Heart left ventricle (tissue), 16 donors: ENCODE data around the gene CD80. TPM values are rescaled to one million over a fixed set of nuclear protein-coding genes. Genes with fewer than 3 reads are reported as not detected.

ENCODE experiments used
- ATAC-seq, 4 donors: fragments of 200-7000 bp; cut with Tn5 transposase; one replicate each; pipeline ENCODE4 v1.9.1; 2020 to 2022; ENCODE audit warnings: moderate library complexity in 4 of 4, mild to moderate bottlenecking in 3 of 4, moderate number of reproducible peaks in 1 of 4
- DNase-seq, 5 donors: peaks; one replicate each; pipeline ENCODE4 v3.0.0-alpha.2; 2020
- H3K27ac ChIP-seq, 12 donors: fragments of 200-600 bp; sonication (generic) in 4 of 12; one replicate each; pipeline versions ENCODE4 v1.5.0 to v1.8.0; 2016 to 2022; ENCODE audit warnings: mild to moderate bottlenecking in 2 of 12
- H3K27me3 ChIP-seq, 9 donors: fragments of 200-600 bp; sonication (generic) in 2 of 9; one replicate each; pipeline versions ENCODE4 v1.5.1 to v1.8.0; 2016 to 2022; ENCODE audit warnings: mild to moderate bottlenecking in 3 of 9
- H3K36me3 ChIP-seq, 9 donors: fragments of 200-600 bp; sonication (generic) in 2 of 9; one replicate each; pipeline versions ENCODE4 v1.5.0 to v1.8.0; 2018 to 2022; ENCODE audit warnings: mild to moderate bottlenecking in 2 of 9
- H3K4me1 ChIP-seq, 12 donors: fragments of 200-600 bp; sonication (generic) in 4 of 12; one replicate each; pipeline versions ENCODE4 v1.5.0 to v1.8.0; 2016 to 2022; ENCODE audit warnings: mild to moderate bottlenecking in 3 of 12
- H3K4me3 ChIP-seq, 12 donors: fragments of 200-600 bp; sonication (generic) in 4 of 12; one replicate each; pipeline versions ENCODE4 v1.5.0 to v1.8.0; 2017 to 2022; ENCODE audit warnings: mild to moderate bottlenecking in 9 of 12, moderate library complexity in 4 of 12
- H3K9me3 ChIP-seq, 12 donors: fragments of 200-600 bp; sonication (generic) in 4 of 12; one replicate each; pipeline versions ENCODE4 v1.5.0 to v1.8.0; 2016 to 2022; ENCODE audit warnings: mild to moderate bottlenecking in 1 of 12
- POLR2A ChIP-seq, 2 donors: fragments of 450-650 bp; IDR thresholded peaks; one replicate each; pipeline ENCODE4 v1.6.1; 2017; ENCODE audit warnings: antibody characterized with exemption in 2 of 2, mild to moderate bottlenecking in 2 of 2, moderate library complexity in 2 of 2
- WGBS, 4 donors: extraction: QIAGEN DNeasy Blood & Tissue Kit in 2 of 4; methylation state at CpG; one replicate each; pipeline versions ENCODE4 v1.1.5 to v1.1.7; 2013 to 2018; 5-methylcytosine and 5-hydroxymethylcytosine counted together
- intact Hi-C, 10 donors: fragments of 100-400 bp; cut with DNase I; formaldehyde crosslinking; loops; one replicate each; pipeline versions ENCODE4 v1.11.1 to v1.14.2; 2022
- polyA plus RNA-seq, 2 donors: library from polyadenylated mRNA; stranded (reverse); fragments of 200-250 nt; gene quantifications; one replicate each; pipeline ENCODE4 v1.2.3, GENCODE V29; 2013
- total RNA-seq, 9 donors: library from RNA; depleted of rRNA in 2 of 9; stranded (reverse); fragments of >200 nt in 2 of 9; fragmentation: NEBNext Ultra II Directional in 3 of 9; extraction: Animal tissue kit (Norgen Biotek cat#: 25700) in 3 of 9; gene quantifications; one replicate each; pipeline versions ENCODE4 v1.1.0 to v1.2.4, GENCODE V29; 2016 to 2023
- TF ChIP-seq, protein P1 (sequence below), 12 donors: fragments of 200-600 bp; sonication (generic) in 4 of 12; IDR thresholded peaks; one replicate each; pipeline versions ENCODE4 v1.5.0 to v1.8.0; 2018 to 2022; ENCODE audit warnings: antibody characterized with exemption in 12 of 12, mild to moderate bottlenecking in 5 of 12
- donor health status: ischemic (EF 13 %, LVEDD 7.1; RV severe dilation, severe dysfunction).
- donor health status: healthy with polysubstance abuse.
- donor health status: DM: no; HTN: yes; CAD: no.
- donor health status: DM: no; HTN: no; CAD: no.
- donor health status: ischemic (EF 25% LVEDD 6.9; RV normal size, moderate dysfunction).
- donor health status: ischemic (EF 25% LVEDD 5.7; RV mildly dilated, moderate dysfunction).
- donor health status: healthy.
- donor health status: DM: yes; HTN: yes; CAD: no.
- donor health status: ischemic (EF 35%, LVEDD 5.7; RV mildly dilated, moderate dysfunction).
- donor health status: nonischemic (EF 11% LVEDD 7.7; RV severe dilation, severe dysfunction).
- donor health status: DM: yes; HTN: yes; CAD: no.
- donor health status: PGD.
- donor health status: ischemic (EF 29% LVEDD 5.4; RV normal size, mild dysfunction).
- donor health status: nonischemic (EF 23%, LVEDD 6.1; RV moderate dilation, normal function).

CD80 gene
- total and polyA plus RNA-seq, 11 donors, result 0.12 to 4.4 (median 0.37) TPM; not detected in 3

DNA sequence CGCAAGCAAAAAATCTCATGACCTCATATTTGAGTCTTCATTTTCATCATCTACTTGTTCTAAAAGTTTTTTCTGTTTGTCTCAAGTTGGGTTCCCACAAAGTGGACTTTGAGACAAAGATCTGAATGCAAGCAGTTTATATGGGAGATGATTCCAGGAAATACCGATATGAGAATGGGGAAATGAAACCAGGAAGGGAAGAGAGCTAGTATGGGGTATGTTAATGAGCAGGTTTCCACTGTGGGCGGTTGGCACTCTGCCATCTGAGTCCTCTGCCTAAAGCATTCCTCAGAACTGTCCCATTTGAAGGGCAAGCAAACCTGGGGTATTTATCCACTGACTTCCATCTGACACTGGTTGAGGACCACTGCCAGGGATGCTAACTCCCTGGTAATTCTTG is 28.7 kb upstream of the CD80 start:
- Histone ChIP-seq H3K4me3 (no peak overlapping the region), H3K9me3 (no peaks in the 10 kb centered on the region), H3K36me3 (peaks cover 0 to 42% (median 9%) of the 10 kb centered on the region in 9 donors), H3K27ac (peak overlapping the region in 6 of 12 donors; percentile 12 to 86 (median 48)), H3K4me1 (peaks cover 0 to 51% (median 0%) of the 10 kb centered on the region in 12 donors), H3K27me3 (no peaks in the 10 kb centered on the region)
- TF ChIP-seq, protein P1, sequence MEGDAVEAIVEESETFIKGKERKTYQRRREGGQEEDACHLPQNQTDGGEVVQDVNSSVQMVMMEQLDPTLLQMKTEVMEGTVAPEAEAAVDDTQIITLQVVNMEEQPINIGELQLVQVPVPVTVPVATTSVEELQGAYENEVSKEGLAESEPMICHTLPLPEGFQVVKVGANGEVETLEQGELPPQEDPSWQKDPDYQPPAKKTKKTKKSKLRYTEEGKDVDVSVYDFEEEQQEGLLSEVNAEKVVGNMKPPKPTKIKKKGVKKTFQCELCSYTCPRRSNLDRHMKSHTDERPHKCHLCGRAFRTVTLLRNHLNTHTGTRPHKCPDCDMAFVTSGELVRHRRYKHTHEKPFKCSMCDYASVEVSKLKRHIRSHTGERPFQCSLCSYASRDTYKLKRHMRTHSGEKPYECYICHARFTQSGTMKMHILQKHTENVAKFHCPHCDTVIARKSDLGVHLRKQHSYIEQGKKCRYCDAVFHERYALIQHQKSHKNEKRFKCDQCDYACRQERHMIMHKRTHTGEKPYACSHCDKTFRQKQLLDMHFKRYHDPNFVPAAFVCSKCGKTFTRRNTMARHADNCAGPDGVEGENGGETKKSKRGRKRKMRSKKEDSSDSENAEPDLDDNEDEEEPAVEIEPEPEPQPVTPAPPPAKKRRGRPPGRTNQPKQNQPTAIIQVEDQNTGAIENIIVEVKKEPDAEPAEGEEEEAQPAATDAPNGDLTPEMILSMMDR (IDR thresholded peaks at IDR 0.05), result no peak
- TF ChIP-seq POLR2A (IDR thresholded peaks at IDR 0.05), result no peak
- intact Hi-C loops, result no loop called here
- ATAC-seq (peak in 3 of 4 donors; percentile 47 to 70 (median 48)), DNase-seq (peak; percentile 59 to 78 (median 65))
- 65 to 73% (median 68%) methylated on average over 3 of the region's 3 CpGs for WGBS, 4 donors

DNA sequence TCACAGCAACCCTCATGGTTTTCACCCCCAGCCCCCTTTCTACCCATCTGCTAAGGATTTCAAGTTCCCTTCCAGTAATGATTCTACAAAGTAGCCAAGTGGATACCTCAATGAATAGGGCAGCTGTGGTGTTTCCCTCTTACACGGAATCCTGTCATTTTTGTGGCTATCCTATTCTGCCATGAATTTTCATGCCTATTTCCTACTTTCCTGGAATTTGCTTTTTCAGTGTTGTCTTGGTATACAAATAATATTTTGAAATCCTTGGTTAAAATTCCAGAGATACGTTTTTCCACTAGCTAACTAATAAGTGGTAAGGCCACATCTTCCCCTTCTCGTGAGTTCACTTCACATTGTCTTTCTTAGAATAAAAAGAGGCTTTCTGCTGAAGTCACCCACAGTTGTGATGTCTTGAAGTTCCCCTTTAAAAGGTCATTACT is 27.3 kb upstream of the CD80 start:
- peaks cover 0 to 42% (median 15%) of the 10 kb centered on the region in 9 donors for H3K36me3 ChIP-seq
- no peak for TF ChIP-seq POLR2A (IDR thresholded peaks at IDR 0.05)
- TF ChIP-seq, protein P1 (IDR thresholded peaks at IDR 0.05), result no peak
- intact Hi-C loops, result no loop called here

DNA sequence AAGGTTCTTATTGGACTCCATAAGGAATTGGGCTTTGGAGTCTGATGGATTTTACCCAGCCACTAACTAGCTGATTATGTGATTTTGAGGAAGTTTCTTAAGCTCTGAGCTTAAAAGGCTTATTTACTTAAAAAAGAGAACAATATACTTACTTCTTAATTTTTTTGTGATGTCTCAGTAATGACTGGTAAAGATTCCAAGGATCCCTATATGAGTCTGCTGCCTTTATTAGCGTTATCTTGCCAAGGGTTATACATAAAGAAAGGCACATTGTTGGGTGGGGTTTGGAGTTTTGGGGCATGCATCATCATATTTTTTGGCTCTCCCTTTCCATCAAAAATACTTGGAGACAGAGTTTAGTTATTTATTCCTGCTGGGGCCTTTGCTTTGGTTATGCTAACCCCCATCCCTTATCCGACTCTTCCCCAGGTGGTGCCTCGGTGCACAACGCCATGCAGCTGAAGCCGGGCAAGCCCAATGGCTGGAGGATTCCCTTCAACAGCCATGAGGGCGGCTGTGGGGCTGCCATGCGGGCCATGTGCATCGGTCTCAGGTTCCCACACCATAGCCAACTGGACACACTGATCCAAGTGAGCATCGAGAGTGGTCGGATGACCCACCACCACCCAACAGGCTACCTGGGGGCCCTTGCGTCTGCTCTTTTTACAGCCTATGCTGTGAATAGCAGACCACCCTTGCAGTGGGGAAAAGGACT is 26.6 kb upstream of the CD80 start:
- TF ChIP-seq, protein P1 (IDR thresholded peaks at IDR 0.05), result no peak
- no peak for TF ChIP-seq POLR2A (IDR thresholded peaks at IDR 0.05)
- no peak for ATAC-seq
- peaks cover 0 to 55% (median 0%) of the 10 kb centered on the region in 12 donors for H3K4me1 ChIP-seq
- WGBS, 4 donors, result 96 to 99% (median 98%) methylated on average over 10 to 11 of the region's 11 CpGs
- intact Hi-C loops, result no loop called here
- H3K4me3 ChIP-seq, result no peak overlapping the region
- no peaks in the 10 kb centered on the region for H3K9me3 ChIP-seq
- DNase-seq, result no peak
- peak overlapping the region in 1 of 12 donors; percentile 86 for H3K27ac ChIP-seq
- H3K27me3 ChIP-seq, result no peaks in the 10 kb centered on the region
- H3K36me3 ChIP-seq, result peaks cover 0 to 42% (median 15%) of the 10 kb centered on the region in 9 donors

More for the DNA sequence above, 27.3 kb upstream of the CD80 start:
- Histone ChIP-seq H3K27me3 (no peaks in the 10 kb centered on the region), H3K4me3 (no peak overlapping the region), H3K27ac (peak overlapping the region in 2 of 12 donors; percentile 8 to 86), H3K4me1 (peaks cover 0 to 51% (median 0%) of the 10 kb centered on the region in 12 donors), H3K9me3 (no peaks in the 10 kb centered on the region)
- DNase-seq (no peak), ATAC-seq (no peak)
- 72 to 92% (median 91%) methylated on average over 3 of the region's 3 CpGs for WGBS, 4 donors

DNA sequence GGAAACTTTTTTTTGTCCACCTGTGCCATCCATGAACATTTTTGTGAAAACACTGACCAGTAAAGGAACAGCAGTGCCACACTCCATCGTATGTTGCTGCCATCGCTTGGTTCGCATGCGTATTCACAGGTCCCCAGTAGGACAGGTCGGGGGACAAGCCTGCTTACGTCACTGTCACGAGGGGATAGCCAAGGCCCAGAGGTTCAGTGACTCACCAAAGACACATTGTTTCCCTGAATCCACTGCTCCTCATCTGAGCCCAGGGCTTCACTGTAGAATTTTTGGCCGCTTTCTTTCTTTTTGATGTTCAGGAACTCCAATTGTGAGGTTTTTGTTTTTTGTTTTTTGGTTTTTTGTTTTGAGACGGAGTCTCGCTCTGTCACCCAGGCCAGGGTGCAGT is 25.8 kb upstream of the CD80 start:
- 93 to 96% (median 94%) methylated on average over 10 of the region's 10 CpGs for WGBS, 4 donors
- Histone ChIP-seq H3K36me3 (peaks cover 0 to 39% (median 15%) of the 10 kb centered on the region in 9 donors), H3K27ac (peak overlapping the region in 1 of 12 donors; percentile 86), H3K4me1 (peaks cover 0 to 63% (median 5%) of the 10 kb centered on the region in 12 donors), H3K4me3 (no peak overlapping the region), H3K9me3 (no peaks in the 10 kb centered on the region), H3K27me3 (no peaks in the 10 kb centered on the region)
- DNase-seq, result no peak
- intact Hi-C loops, result no loop called here
- TF ChIP-seq, protein P1 (IDR thresholded peaks at IDR 0.05), result no peak
- no peak for TF ChIP-seq POLR2A (IDR thresholded peaks at IDR 0.05)
- no peak for ATAC-seq
